NB4 (cell line): Measurements from ENCODE around the gene EXOC4.
A peak's percentile ranks its signal among the peaks of the same experiment; 100 is the strongest.

Source experiments
- DNase-seq: peaks from one replicate; pipeline ENCODE4 v3.0.0; 2010; ENCODE audit warnings: low read depth
- H3K4me3 ChIP-seq: one replicate; pipeline ENCODE4 v1.5.1; 2011; ENCODE audit warnings: mild to moderate bottlenecking, low read depth, low read length, moderate library complexity
- MYC ChIP-seq: IDR thresholded peaks from 2 replicates; pipeline ENCODE4 v1.6.1; 2011; ENCODE audit warnings: low read depth, low read length
- POLR2A ChIP-seq: IDR thresholded peaks from 2 replicates; pipeline ENCODE4 v1.6.1; 2011; ENCODE audit warnings: mild to moderate bottlenecking; ENCODE audit not compliant: insufficient read length; ENCODE audit errors: extremely low read depth
- TF ChIP-seq, protein P1 (sequence below): IDR thresholded peaks from 2 replicates; pipeline ENCODE4 v1.6.1; 2011; ENCODE audit warnings: low read depth, low read length
- TF ChIP-seq, protein P2 (sequence below): IDR thresholded peaks from one replicate; pipeline ENCODE4 v1.5.1; 2012; ENCODE audit warnings: low read depth, low read length

The EXOC4 gene

DNA sequence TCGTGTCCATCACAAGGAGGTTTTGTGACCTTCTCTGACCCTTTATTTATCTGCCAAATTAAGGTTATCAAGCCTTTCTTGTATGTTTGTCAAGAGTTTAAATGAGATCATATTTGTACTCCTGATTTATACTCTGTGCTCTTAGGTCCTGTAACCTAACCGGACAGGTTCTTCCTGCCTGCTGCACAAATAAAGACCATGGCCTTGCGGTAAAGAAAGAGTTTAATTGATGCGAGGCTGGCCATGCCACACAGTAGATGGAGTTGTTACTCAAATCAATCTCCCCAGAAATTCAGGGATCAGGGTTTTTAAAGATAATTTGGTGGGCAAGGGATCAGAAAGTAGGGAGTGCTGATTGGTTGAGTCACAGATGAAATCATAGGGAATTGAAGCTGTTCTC lies 794.8 kb downstream of the EXOC4 start:
- H3K4me3 ChIP-seq, result no peak overlapping the region
- DNase-seq, result no peak
- TF ChIP-seq, protein P1, sequence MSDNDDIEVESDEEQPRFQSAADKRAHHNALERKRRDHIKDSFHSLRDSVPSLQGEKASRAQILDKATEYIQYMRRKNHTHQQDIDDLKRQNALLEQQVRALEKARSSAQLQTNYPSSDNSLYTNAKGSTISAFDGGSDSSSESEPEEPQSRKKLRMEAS, result no peak
- no peak for TF ChIP-seq POLR2A
- TF ChIP-seq, protein P2, sequence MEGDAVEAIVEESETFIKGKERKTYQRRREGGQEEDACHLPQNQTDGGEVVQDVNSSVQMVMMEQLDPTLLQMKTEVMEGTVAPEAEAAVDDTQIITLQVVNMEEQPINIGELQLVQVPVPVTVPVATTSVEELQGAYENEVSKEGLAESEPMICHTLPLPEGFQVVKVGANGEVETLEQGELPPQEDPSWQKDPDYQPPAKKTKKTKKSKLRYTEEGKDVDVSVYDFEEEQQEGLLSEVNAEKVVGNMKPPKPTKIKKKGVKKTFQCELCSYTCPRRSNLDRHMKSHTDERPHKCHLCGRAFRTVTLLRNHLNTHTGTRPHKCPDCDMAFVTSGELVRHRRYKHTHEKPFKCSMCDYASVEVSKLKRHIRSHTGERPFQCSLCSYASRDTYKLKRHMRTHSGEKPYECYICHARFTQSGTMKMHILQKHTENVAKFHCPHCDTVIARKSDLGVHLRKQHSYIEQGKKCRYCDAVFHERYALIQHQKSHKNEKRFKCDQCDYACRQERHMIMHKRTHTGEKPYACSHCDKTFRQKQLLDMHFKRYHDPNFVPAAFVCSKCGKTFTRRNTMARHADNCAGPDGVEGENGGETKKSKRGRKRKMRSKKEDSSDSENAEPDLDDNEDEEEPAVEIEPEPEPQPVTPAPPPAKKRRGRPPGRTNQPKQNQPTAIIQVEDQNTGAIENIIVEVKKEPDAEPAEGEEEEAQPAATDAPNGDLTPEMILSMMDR, result no peak
- TF ChIP-seq MYC, result no peak

DNA sequence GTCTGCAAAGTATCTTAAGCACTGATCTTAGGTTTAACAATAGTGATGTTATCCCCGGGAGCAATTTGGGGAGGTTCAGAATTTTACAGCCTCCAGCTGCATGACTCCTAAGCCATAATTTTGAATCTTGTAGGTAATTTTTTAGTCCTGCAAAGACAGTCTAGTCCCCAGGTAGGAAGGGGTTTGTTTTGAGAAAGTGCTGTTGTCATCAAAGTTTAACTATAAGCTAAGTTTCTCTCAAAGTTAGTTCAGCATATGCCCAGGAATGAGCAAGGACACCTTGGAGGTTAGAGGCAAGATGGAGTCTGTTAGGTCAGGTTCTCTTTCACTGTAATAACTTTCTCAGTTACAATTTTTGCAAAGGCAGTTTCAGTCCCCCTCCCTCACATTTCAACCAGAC lies 795.3 kb downstream of the EXOC4 start:
- TF ChIP-seq, protein P1, result no peak
- TF ChIP-seq MYC (no peak), POLR2A (no peak)
- TF ChIP-seq, protein P2, result no peak
- DNase-seq, result no peak
- no peak overlapping the region for H3K4me3 ChIP-seq

GRCh38 chr7:134051020-134051419 lies 798.1 kb downstream of the EXOC4 start:
- TF ChIP-seq, protein P1, result no peak
- TF ChIP-seq, protein P2, result no peak
- TF ChIP-seq POLR2A (no peak), MYC (no peak)
- no peak for DNase-seq
- H3K4me3 ChIP-seq, result no peak overlapping the region

DNA sequence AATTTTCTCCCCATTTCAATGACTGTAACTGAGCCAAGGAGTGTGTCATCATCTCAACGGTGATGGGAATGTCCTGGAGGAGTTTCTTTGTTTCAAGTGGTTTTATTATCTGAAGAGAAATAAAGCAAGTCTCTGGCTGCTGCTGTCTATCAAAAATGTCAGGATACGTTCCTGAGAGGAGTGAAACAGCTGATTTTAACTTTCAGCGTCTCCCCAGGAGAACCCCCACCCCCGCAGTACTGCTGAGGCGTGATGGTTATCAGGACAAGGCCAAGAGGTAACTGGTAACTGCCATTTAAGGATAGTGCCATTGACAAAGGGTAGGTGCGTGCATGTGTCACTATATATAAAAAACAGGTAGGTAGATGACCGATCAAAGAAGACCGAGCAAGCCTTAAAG lies 803.9 kb downstream of the EXOC4 start:
- no peak overlapping the region for H3K4me3 ChIP-seq
- TF ChIP-seq, protein P1, result no peak
- TF ChIP-seq MYC, result no peak
- no peak for TF ChIP-seq POLR2A
- TF ChIP-seq, protein P2, result no peak
- no peak for DNase-seq

DNA sequence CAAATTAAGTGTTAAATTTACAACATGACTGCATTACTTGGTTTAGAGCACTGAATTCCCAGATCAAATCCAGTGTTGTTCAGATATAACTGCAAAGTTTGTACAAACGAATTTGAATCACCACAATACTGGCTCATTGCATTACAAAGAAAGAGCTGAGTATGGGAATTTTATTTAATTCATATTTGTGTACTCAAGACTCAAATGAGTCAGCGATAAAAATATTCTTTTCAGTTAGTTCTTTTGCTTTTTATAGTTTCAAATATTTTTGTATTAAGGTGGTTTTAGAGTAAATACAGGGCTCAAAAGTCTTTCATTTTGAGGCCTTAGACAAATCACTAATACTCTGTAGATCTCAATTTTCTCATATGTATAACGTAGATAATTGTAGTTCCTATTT lies 805.6 kb downstream of the EXOC4 start:
- TF ChIP-seq MYC (no peak), POLR2A (no peak)
- TF ChIP-seq, protein P1, result no peak
- TF ChIP-seq, protein P2, result no peak
- no peak for DNase-seq

GRCh38 chr7:134058980-134059379 lies 806.1 kb downstream of the EXOC4 start:
- H3K4me3 ChIP-seq, result no peak overlapping the region
- TF ChIP-seq, protein P2, result no peak
- TF ChIP-seq POLR2A, result no peak
- TF ChIP-seq, protein P1, result no peak
- no peak for TF ChIP-seq MYC
- DNase-seq, result peak; percentile 12

More for the DNA sequence above, 805.6 kb downstream of the EXOC4 start:
- H3K4me3 ChIP-seq, result no peak overlapping the region
